ENCODE data around the gene AGPAT2.
A peak's percentile ranks its signal among the peaks of the same experiment; 100 is the strongest.

AGPAT2 gene

GRCh38 chr9:136671646-136672430 is 15.4 kb downstream of the AGPAT2 start:
- DNase-seq, result peak; percentile 69

- no peak for DNase-seq
Measured at GRCh38 chr9:136671254-136671614, 16.0 kb downstream of the AGPAT2 start.

GRCh38 chr9:136670576-136671253 is 16.5 kb downstream of the AGPAT2 start:
- no peak for DNase-seq

GRCh38 chr9:136669791-136670464 is 17.3 kb downstream of the AGPAT2 start:
- DNase-seq, result no peak

- DNase-seq, result peak; percentile 72
Measured at GRCh38 chr9:136668983-136669790, 18.1 kb downstream of the AGPAT2 start.

- no peak for DNase-seq
Measured at GRCh38 chr9:136667940-136668760, 19.1 kb downstream of the AGPAT2 start.

- DNase-seq, result no peak
Measured at GRCh38 chr9:136667214-136667939, 19.9 kb downstream of the AGPAT2 start.

- DNase-seq, result no peak
Measured at GRCh38 chr9:136666372-136667213, 20.7 kb downstream of the AGPAT2 start.

- no peak for DNase-seq
Measured at GRCh38 chr9:136665704-136666371, 21.4 kb downstream of the AGPAT2 start.

- DNase-seq, result peak; percentile 78
Measured at GRCh38 chr9:136665111-136665703, 22.1 kb downstream of the AGPAT2 start.

- DNase-seq, result peak; percentile 51
Measured at GRCh38 chr9:136664000-136664915, 23.0 kb downstream of the AGPAT2 start.

GRCh38 chr9:136662656-136663581 is 24.3 kb downstream of the AGPAT2 start, which contains the start of gene EGFL7:
Gene EGFL7, plus strand, starts transcription at chr9:136662916. Its CDS starts 5,367 bp downstream, at chr9:136668283.
- DNase-seq, result peak; percentile 89

GRCh38 chr9:136662326-136662655 is 25.0 kb downstream of the AGPAT2 start:
- no peak for DNase-seq

- no peak for DNase-seq
Measured at GRCh38 chr9:136661641-136662325, 25.5 kb downstream of the AGPAT2 start.

- DNase-seq, result no peak
Measured at GRCh38 chr9:136660971-136661550, 26.2 kb downstream of the AGPAT2 start.

All from hematopoietic multipotent progenitor cell treated with erythropoietin and hydrocortisone succinate and interleukin-3 and kit ligand, for 6 days (in vitro differentiated cells).